ENCODE measurements around the gene NOG.

GRCh38 chr17:56599088-56599487 lies 5.6 kb downstream of the NOG start:
- TF ChIP-seq CREB1 (IDR thresholded peaks at IDR 0.05; ENCODE audit: low read depth) (no peak), POLR2AphosphoS5 (IDR thresholded peaks at IDR 0.05; ENCODE audit: low read length) (no peak), ATF7 (IDR thresholded peaks at IDR 0.05; ENCODE audit: low read depth) (no peak), TCF7 (IDR thresholded peaks at IDR 0.05; ENCODE audit: borderline replicate concordance) (no peak), ZBTB33 (IDR thresholded peaks at IDR 0.05) (no peak), CBX5 (IDR thresholded peaks at IDR 0.05; ENCODE audit: low read depth) (no peak), EZH2 (IDR thresholded peaks at IDR 0.05; ENCODE audit: borderline replicate concordance, control insufficient read depth, low read depth, low read length) (no peak), CTCF (IDR thresholded peaks at IDR 0.05 in 2 of 3, conservative IDR thresholded peaks at IDR 0.05 in 1 of 3; ENCODE audit: control insufficient read depth in 2 of 3, extremely low read depth in 1 of 3, insufficient read depth in 1 of 3, low read depth in 3 of 3, low read length in 3 of 3) (no peak), JUNB (IDR thresholded peaks at IDR 0.05) (no peak), KLF5 (IDR thresholded peaks at IDR 0.05; ENCODE audit: partially characterized antibody) (no peak), POLR2A (IDR thresholded peaks at IDR 0.05; ENCODE audit: low read depth, low read length) (no peak), ZZZ3 (IDR thresholded peaks at IDR 0.05; ENCODE audit: control insufficient read depth, insufficient read length, low read depth) (no peak), PKNOX1 (IDR thresholded peaks at IDR 0.05) (no peak), RAD21 (IDR thresholded peaks at IDR 0.05; ENCODE audit: insufficient read depth, low read depth, low read length) (no peak)
